ENCODE measurements around the gene LSM4.

LSM4 gene

DNA sequence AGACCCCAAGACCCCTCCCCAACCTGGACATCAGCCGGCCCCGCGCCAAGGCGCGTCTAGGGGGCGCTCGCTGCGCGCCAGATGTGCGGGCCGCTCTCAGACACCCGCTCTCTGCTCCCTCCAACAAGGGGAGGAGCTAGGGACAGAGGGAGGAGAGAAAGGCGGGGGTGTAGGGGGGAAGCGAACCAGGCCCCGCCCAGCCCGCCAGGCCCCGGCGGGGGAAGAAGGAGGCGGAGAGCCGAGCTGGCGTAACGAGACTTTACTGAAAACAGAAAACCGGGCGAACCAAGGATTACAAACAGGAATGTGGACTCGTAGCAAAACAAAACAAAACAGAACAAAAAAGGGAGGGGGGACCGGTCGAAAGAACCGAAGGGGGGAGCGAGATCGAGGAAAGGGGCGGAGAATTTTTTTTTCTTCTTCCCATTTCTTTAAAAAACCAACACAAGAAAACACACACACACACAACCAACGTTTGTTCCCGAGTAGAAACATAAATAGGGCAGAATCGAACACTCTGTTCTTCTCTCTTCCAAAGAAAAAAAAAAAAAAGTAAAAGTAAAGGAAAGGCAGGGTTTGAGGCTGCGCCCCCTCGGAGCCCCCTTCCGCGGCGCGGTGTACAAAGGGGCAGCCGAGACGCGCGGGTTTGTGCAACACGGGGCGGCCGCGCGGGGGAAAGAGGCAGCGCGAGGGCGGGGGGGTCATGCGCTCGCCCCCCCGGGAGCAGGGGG is 43.2 kb downstream of the LSM4 start:
- Histone ChIP-seq H3K9me3 (ENCODE audit: insufficient read depth, low read depth, low read length) (no peaks in the 10 kb centered on the region), H3K27me3 (ENCODE audit: insufficient read depth, low read length) (no peaks in the 10 kb centered on the region), H3K27ac (ENCODE audit: low read length) (no peak overlapping the region), H3K4me1 (ENCODE audit: insufficient read depth, low read length) (peaks cover 8% of the 10 kb centered on the region; the same call in 1 of the 2 replicates), H3K9ac (ENCODE audit: low read depth, low read length) (peak overlapping the region; percentile 80; the same call in 1 of the 2 replicates), H3K4me3 (ENCODE audit: low read length) (peak overlapping the region; percentile 78), H3K36me3 (ENCODE audit: insufficient read depth, low read depth, low read length) (peaks cover 12% of the 10 kb centered on the region)

DNA sequence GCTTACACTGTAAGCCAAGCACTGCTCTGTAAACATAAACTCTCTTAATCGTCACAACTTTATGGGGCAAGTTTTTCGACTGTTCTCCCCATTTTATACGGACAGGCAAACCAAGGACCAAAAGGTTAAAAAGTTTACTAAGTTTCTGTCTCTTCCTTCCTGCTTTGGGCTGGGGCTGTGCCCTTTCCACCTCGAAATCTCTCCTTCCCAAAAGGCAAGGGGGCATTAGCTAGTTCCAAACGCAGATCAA is 43.7 kb downstream of the LSM4 start:
- Histone ChIP-seq H3K4me3 (ENCODE audit: low read length) (peak overlapping the region; percentile 78), H3K27ac (ENCODE audit: low read length) (no peak overlapping the region), H3K4me1 (ENCODE audit: insufficient read depth, low read length) (peaks cover 8% of the 10 kb centered on the region; the same call in 1 of the 2 replicates), H3K36me3 (ENCODE audit: insufficient read depth, low read depth, low read length) (peaks cover 12% of the 10 kb centered on the region), H3K9me3 (ENCODE audit: insufficient read depth, low read depth, low read length) (no peaks in the 10 kb centered on the region), H3K27me3 (ENCODE audit: insufficient read depth, low read length) (no peaks in the 10 kb centered on the region), H3K9ac (ENCODE audit: low read depth, low read length) (peak overlapping the region; percentile 69; the same call in 1 of the 2 replicates)

DNA sequence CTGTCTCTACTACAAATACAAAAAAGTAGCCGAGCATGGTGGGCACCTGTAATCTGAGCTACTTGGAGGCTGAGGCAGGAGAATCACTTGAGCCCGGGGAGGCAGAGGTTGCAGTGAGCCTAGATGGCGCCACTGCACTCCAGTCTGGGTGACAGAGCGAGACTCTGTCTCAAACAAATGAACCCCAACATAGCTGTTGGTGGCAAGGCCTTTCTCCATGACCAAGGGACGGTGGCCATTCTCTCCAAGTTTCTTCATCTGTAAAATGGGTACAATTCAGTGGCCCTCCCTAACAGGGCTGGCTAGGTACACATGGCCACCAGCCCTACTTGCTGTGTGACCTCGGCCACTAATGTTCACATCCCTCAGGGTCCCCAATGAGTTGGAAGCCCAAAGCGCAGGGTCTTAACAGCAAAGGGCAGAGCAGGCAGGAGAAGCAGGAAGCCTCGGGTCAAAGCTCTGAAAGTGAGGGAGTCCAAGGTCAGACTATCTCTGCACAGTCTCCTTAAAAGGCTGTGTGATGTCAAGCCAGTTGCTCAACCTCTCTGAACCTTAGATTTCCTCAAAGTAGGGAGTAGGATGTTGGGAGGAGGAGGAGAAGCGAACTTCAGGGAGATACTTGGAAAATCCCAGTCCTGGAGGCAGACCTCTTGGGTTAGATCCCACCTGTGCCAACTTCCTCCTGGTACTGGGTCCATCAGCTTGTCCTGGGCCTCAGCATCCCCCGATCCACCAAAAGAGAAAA is 44.2 kb downstream of the LSM4 start:
- Histone ChIP-seq H3K27ac (ENCODE audit: low read length) (no peak overlapping the region), H3K27me3 (ENCODE audit: insufficient read depth, low read length) (no peaks in the 10 kb centered on the region), H3K9me3 (ENCODE audit: insufficient read depth, low read depth, low read length) (no peaks in the 10 kb centered on the region), H3K4me3 (ENCODE audit: low read length) (peak overlapping the region; percentile 78), H3K9ac (ENCODE audit: low read depth, low read length) (peak overlapping the region; percentile 69; the same call in 1 of the 2 replicates), H3K4me1 (ENCODE audit: insufficient read depth, low read length) (peaks cover 8% of the 10 kb centered on the region; the same call in 1 of the 2 replicates), H3K36me3 (ENCODE audit: insufficient read depth, low read depth, low read length) (peaks cover 12% of the 10 kb centered on the region)

DNA sequence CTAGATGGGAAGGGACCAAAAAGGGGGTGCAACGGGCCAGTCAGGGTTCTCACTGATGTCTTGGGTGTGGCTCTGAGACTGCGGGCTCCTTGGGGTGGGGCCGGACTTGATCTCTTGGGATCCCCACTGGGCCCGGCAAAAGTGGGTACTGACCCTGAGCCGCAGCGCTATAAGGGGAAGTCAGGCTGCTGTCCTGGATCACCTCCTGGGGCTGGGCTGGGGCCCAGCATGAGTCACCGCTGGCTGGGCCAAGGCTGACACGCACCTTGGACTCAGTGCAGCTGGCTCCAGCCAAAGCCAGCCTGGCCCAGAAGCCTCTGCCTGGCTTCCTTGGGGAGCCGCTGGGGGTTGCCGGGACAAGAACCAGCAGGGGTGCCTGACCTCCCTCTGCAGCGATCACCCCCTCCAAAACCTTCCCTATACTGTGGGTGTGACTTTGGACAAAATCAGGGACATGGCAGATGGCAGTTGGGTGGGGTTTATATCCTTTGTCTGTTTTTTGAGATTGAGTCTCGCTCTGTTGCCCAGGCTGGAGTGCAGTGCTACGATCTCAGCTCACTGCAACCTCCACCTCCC is 48.0 kb downstream of the LSM4 start:
- Histone ChIP-seq H3K36me3 (ENCODE audit: insufficient read depth, low read depth, low read length) (peaks cover 12% of the 10 kb centered on the region), H3K4me3 (ENCODE audit: low read length) (no peak overlapping the region), H3K9ac (ENCODE audit: low read depth, low read length) (no peak overlapping the region), H3K27ac (ENCODE audit: low read length) (no peak overlapping the region), H3K9me3 (ENCODE audit: insufficient read depth, low read depth, low read length) (no peaks in the 10 kb centered on the region), H3K27me3 (ENCODE audit: insufficient read depth, low read length) (no peaks in the 10 kb centered on the region), H3K4me1 (ENCODE audit: insufficient read depth, low read length) (peaks cover 3% of the 10 kb centered on the region; the same call in 1 of the 2 replicates)

DNA sequence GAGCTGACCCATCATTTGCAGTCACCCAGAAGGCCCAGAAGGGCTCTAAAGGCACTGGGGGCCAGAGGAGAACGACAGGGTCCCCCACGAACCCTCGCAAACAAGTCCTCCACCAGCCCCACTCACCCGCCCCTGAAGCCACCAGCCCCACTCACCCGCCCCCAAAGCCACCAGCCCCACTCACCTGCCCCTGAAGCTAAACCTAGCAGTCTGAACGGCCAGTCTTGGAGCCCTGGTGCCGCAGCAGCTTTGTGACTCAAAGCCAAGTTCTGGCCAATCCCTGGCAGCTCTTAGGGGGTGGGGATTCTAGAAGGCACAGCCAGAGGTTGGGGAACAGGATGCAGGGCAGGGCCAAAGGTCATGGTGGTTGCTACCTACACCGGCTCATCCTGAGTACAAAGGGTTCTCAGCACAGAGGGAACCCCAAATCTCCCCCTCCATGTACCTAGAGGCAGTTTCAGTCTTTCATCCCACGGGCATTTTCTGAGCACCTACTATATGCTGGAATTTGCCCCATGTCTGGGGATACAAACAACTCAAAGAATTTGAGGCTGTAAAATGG is 48.6 kb downstream of the LSM4 start, which contains the start of gene IQCN:
TSS of gene IQCN (minus strand) at position 234 of the 562 bp plus-strand sequence. CDS start 4,974 bp downstream, outside the sequence.
- Histone ChIP-seq H3K9me3 (ENCODE audit: insufficient read depth, low read depth, low read length) (no peaks in the 10 kb centered on the region), H3K4me1 (ENCODE audit: insufficient read depth, low read length) (peaks cover 3% of the 10 kb centered on the region; the same call in 1 of the 2 replicates), H3K36me3 (ENCODE audit: insufficient read depth, low read depth, low read length) (peaks cover 12% of the 10 kb centered on the region), H3K4me3 (ENCODE audit: low read length) (no peak within 1 kb of the TSS), H3K27me3 (ENCODE audit: insufficient read depth, low read length) (no peaks in the 10 kb centered on the region), H3K27ac (ENCODE audit: low read length) (no peak within 1 kb of the TSS), H3K9ac (ENCODE audit: low read depth, low read length) (no peak within 1 kb of the TSS)

DNA sequence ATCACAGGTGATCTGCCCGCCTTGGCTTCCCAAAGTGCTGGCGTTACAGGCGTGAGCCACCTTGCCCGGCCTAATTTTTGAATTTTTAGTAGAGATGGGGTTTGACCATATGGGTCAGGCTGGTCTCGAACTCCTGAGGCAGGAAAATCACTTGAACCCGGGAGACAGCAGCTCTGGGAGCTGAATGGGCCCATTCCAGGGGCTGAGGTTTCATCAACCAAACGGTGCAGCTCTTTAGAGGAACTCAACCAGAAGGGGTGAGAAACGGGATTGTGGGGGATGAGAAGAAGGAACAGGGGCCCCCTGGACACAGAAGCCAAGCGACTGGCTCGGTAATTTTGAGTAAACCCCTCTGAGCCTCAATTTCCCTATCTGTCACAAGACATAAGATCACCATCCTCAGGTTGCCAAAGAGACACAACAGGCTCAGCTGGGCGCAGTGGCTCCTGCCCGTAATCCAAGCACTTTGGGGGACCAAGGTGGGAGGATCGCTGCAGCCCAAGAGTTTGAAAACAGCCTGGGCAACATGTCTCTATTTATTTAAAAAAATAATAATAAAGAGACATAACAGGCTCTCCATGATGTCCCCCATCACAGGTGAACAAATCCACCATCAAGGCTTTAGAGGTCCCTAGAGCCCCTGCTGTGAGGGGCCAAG is 49.2 kb downstream of the LSM4 start:
- Histone ChIP-seq H3K4me3 (ENCODE audit: low read length) (no peak overlapping the region), H3K27ac (ENCODE audit: low read length) (no peak overlapping the region), H3K27me3 (ENCODE audit: insufficient read depth, low read length) (no peaks in the 10 kb centered on the region), H3K36me3 (ENCODE audit: insufficient read depth, low read depth, low read length) (peaks cover 7% of the 10 kb centered on the region), H3K9ac (ENCODE audit: low read depth, low read length) (no peak overlapping the region), H3K9me3 (ENCODE audit: insufficient read depth, low read depth, low read length) (no peaks in the 10 kb centered on the region), H3K4me1 (ENCODE audit: insufficient read depth, low read length) (no peaks in the 10 kb centered on the region)

DNA sequence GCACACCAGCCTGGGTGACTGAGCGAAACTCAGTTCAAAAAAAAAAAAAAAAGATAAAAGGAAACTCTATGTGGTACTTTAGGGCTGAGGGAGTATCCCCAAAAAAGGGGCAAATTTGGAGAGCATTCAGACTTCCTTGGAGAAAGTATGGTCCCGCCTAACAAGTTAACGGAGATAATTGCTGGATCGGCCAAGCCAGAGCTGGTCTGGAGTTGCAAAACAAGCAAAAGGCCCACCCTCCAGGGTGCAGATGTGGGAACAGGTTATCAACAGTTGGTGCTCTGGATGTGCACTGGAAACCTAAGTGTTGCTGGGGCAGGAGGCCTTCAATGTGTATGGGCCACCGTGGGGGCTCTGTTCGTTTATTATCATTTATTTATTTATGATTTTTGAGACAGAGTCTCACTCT is 51.4 kb downstream of the LSM4 start:
- H3K27ac ChIP-seq (ENCODE audit: low read length) = no peak overlapping the region
- H3K9ac ChIP-seq (ENCODE audit: low read depth, low read length) = no peak overlapping the region
- H3K27me3 ChIP-seq (ENCODE audit: insufficient read depth, low read length) = no peaks in the 10 kb centered on the region
- H3K4me3 ChIP-seq (ENCODE audit: low read length) = no peak overlapping the region
- no peaks in the 10 kb centered on the region for H3K4me1 ChIP-seq (ENCODE audit: insufficient read depth, low read length)
- no peaks in the 10 kb centered on the region for H3K9me3 ChIP-seq (ENCODE audit: insufficient read depth, low read depth, low read length)
- H3K36me3 ChIP-seq (ENCODE audit: insufficient read depth, low read depth, low read length) = no peaks in the 10 kb centered on the region; the same call in 1 of the 2 replicates

DNA sequence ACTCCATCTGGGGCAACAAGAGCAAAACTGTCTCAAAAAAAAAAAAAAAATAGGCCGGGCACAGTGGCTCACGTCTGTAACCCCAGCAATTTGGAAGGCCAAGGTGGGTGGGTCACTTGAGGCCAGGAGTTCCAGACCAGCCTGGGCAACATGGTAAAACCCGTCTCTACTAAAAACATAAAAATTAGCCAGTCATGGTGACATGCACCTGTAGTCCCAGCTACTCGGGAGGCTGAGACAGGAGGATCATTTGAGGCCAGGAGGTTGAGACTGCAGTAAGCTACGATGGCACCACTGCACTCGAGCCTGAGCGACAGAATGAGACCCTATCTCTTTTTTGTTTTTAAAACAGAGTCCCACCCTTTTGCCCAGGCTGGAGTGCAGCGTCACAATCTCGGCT is 52.5 kb downstream of the LSM4 start:
- no peak overlapping the region for H3K9ac ChIP-seq (ENCODE audit: low read depth, low read length)
- H3K27ac ChIP-seq (ENCODE audit: low read length) = no peak overlapping the region
- no peaks in the 10 kb centered on the region for H3K27me3 ChIP-seq (ENCODE audit: insufficient read depth, low read length)
- no peak overlapping the region for H3K4me3 ChIP-seq (ENCODE audit: low read length)
- no peaks in the 10 kb centered on the region for H3K4me1 ChIP-seq (ENCODE audit: insufficient read depth, low read length)
- no peaks in the 10 kb centered on the region; the same call in 1 of the 2 replicates for H3K36me3 ChIP-seq (ENCODE audit: insufficient read depth, low read depth, low read length)
- no peaks in the 10 kb centered on the region for H3K9me3 ChIP-seq (ENCODE audit: insufficient read depth, low read depth, low read length)

DNA sequence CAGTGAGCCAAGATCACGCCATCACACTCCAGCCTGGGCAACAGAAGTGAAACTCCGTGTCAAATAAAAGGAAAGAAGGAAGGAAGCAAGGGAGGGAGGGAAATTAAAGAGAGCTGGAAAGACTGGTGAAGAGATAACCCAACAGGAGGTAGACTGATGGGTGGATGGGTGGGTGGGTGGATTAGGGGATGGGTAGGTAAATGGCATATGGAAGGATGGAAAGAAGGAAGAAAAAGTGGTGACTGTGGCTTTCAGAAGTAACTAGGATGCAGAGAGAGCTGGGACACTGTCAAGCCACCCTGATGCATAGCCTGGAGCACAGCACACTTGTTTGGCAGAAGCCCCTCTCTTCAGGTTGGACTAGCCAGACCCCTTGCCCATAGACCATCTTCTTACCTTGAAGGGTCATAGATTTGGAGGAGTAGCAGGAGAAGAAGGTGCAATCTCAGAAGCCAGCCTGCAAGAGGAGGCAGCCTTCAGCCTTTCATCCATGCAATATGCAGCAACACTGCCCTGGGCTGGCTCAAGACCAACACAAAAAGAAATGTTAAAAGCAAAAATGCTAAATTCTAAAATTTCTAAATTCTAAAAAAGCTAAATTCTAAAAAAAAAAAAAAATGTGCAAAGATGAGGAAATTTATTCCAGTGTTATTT is 53.7 kb downstream of the LSM4 start:
- H3K4me1 ChIP-seq (ENCODE audit: insufficient read depth, low read length) = no peaks in the 10 kb centered on the region
- H3K36me3 ChIP-seq (ENCODE audit: insufficient read depth, low read depth, low read length) = no peaks in the 10 kb centered on the region; the same call in 1 of the 2 replicates
- no peaks in the 10 kb centered on the region for H3K9me3 ChIP-seq (ENCODE audit: insufficient read depth, low read depth, low read length)
- H3K4me3 ChIP-seq (ENCODE audit: low read length) = no peak overlapping the region
- no peak overlapping the region for H3K27ac ChIP-seq (ENCODE audit: low read length)
- H3K27me3 ChIP-seq (ENCODE audit: insufficient read depth, low read length) = no peaks in the 10 kb centered on the region
- no peak overlapping the region for H3K9ac ChIP-seq (ENCODE audit: low read depth, low read length)

DNA sequence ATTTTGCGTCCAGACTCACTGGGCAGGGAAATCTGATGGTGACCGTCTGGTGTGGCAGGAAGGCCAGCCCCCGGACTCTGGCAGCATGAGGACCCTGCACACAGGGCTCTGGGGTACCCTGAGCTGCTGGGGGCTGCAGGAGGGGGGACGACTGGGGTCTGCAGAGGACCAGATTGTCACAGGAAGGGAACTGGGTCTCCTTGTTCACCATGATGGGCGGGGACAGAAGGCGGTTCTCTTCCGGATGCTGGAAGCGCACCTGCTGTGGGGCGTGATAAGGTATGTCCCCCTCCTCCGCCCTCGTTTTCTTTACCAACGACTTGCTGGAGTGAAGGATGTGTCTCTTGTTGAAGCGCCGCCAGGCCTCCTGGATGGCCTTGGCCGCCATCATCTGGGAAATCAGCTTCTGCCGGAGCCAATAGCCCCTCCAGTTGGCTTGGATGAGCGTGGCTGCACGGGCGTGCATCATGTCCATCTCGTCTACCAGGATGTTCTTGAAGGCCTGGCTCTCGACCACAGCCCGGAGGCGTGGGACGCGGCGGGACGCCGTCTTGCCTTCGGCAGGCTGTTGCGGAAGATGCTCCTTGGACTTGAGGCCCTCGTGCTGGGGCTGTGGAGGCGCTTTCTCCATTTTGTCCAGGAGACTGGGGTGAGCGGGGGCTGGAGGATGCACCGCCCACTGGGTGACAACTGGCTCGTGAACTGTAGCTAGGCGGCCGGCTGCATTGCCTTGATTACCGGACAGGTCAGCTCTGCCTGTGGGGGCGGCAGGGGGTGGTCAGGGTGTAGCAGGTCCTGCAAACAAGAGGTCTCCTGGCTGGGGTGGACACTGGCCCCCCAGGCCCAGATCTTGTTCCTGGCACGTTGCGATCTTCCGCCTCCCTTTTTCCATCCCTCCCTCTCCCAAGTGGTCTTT is 55.8 kb downstream of the LSM4 start:
- H3K9me3 ChIP-seq (ENCODE audit: insufficient read depth, low read depth, low read length) = no peaks in the 10 kb centered on the region
- H3K4me3 ChIP-seq (ENCODE audit: low read length) = no peak overlapping the region
- no peaks in the 10 kb centered on the region; the same call in 1 of the 2 replicates for H3K27me3 ChIP-seq (ENCODE audit: insufficient read depth, low read length)
- no peaks in the 10 kb centered on the region for H3K4me1 ChIP-seq (ENCODE audit: insufficient read depth, low read length)
- no peaks in the 10 kb centered on the region; the same call in 1 of the 2 replicates for H3K36me3 ChIP-seq (ENCODE audit: insufficient read depth, low read depth, low read length)
- H3K9ac ChIP-seq (ENCODE audit: low read depth, low read length) = no peak overlapping the region
- H3K27ac ChIP-seq (ENCODE audit: low read length) = no peak overlapping the region
